Measurements from ENCODE around the gene NPAS2.

NPAS2 gene

GRCh38 chr2:100940766-100941645 is 121.1 kb downstream of the NPAS2 start:
- DNase-seq (ENCODE audit: low spot score): no peak

- DNase-seq (ENCODE audit: low spot score): no peak
These were observed 121.8 kb downstream of the NPAS2 start for GRCh38 chr2:100941646-100942240.

GRCh38 chr2:100944617-100945432 is 124.9 kb downstream of the NPAS2 start:
- DNase-seq (ENCODE audit: low spot score): no peak

GRCh38 chr2:100945433-100945740 is 125.4 kb downstream of the NPAS2 start:
- no peak for DNase-seq (ENCODE audit: low spot score)

- no peak for DNase-seq (ENCODE audit: low spot score)
These were observed 126.1 kb downstream of the NPAS2 start for GRCh38 chr2:100945930-100946607.

GRCh38 chr2:100948942-100949811 is 129.2 kb downstream of the NPAS2 start:
- no peak for DNase-seq (ENCODE audit: low spot score)

GRCh38 chr2:100952512-100952911 is 132.6 kb downstream of the NPAS2 start:
- DNase-seq (ENCODE audit: low spot score): no peak

- DNase-seq (ENCODE audit: low spot score): no peak
These were observed 133.6 kb downstream of the NPAS2 start for GRCh38 chr2:100953406-100954043.

- no peak for DNase-seq (ENCODE audit: low spot score)
These were observed 134.1 kb downstream of the NPAS2 start for GRCh38 chr2:100954044-100954420.

- DNase-seq (ENCODE audit: low spot score): no peak
These were observed 135.3 kb downstream of the NPAS2 start for GRCh38 chr2:100955226-100955625.

- DNase-seq (ENCODE audit: low spot score): no peak
These were observed 136.1 kb downstream of the NPAS2 start for GRCh38 chr2:100956081-100956480.

- DNase-seq (ENCODE audit: low spot score): no peak
These were observed 138.2 kb downstream of the NPAS2 start for GRCh38 chr2:100957996-100958653.

GRCh38 chr2:100959225-100959880 is 139.4 kb downstream of the NPAS2 start:
- no peak for DNase-seq (ENCODE audit: low spot score)

- DNase-seq (ENCODE audit: low spot score): no peak
These were observed 140.7 kb downstream of the NPAS2 start for GRCh38 chr2:100960688-100961087.

- DNase-seq (ENCODE audit: low spot score): no peak
These were observed 142.6 kb downstream of the NPAS2 start for GRCh38 chr2:100962366-100963025.

GRCh38 chr2:100963026-100963375 is 143.1 kb downstream of the NPAS2 start:
- DNase-seq (ENCODE audit: low spot score): no peak

- DNase-seq (ENCODE audit: low spot score): no peak
These were observed 144.3 kb downstream of the NPAS2 start for GRCh38 chr2:100964222-100964621.

GRCh38 chr2:100964681-100965169 is 144.8 kb downstream of the NPAS2 start:
- no peak for DNase-seq (ENCODE audit: low spot score)

GRCh38 chr2:100965596-100965995 is 145.7 kb downstream of the NPAS2 start:
- DNase-seq (ENCODE audit: low spot score): no peak
